Measurements from ENCODE around the gene PLEKHJ1. TPM values are rescaled to one million over a fixed set of nuclear protein-coding genes. Genes with fewer than 3 reads are reported as not detected.

Gene PLEKHJ1
- total and polyA plus RNA-seq, 9 of the 15 experiments (the other 6 are each of a cell fraction or from before 2014, with no cell fraction given): 1.5 to 188 (median 63.9) TPM

GRCh38 chr19:2215281-2215751 is 20.8 kb downstream of the PLEKHJ1 start:
- CTCF ChIA-PET (ENCODE audit: low intra/inter-chr PET ratio): no interaction called here
- intact Hi-C loops (cut with micrococcal nuclease): no loop called here

More at GRCh38 chr19:2215281-2215751, 20.8 kb downstream of the PLEKHJ1 start:
- H3K9me1 ChIP-seq (ENCODE audit: control insufficient read depth, insufficient read depth, low read length): no peaks in the 10 kb centered on the region
- no peak overlapping the region for H3K4me2 ChIP-seq (ENCODE audit: insufficient read depth, low read length)
- TF ChIP-seq RAD21 (CRISPR knock-in tag; conservative IDR thresholded peaks at IDR 0.05 in 1 of 2, IDR thresholded peaks at IDR 0.05 in 1 of 2): no peak
- TF ChIP-seq RBM22 (IDR thresholded peaks at IDR 0.05; ENCODE audit: low read depth, low read length, poor library complexity, severe bottlenecking): peak; percentile 73
- peak; percentile 56 for TF ChIP-seq POLR2G (IDR thresholded peaks at IDR 0.05; ENCODE audit: low read depth, low read length)
- TF ChIP-seq PKNOX1 (IDR thresholded peaks at IDR 0.05): peak; percentile 78
- peak; percentile 10 for TF ChIP-seq NFYB (IDR thresholded peaks at IDR 0.05; ENCODE audit: extremely low read depth, insufficient read length)
- peak; percentile 40; the same call in 2 of the 3 replicates for ATAC-seq
- H4K20me1 ChIP-seq (replicated peaks; ENCODE audit: control insufficient read depth, insufficient read depth, low read length): 0 out of 2 replicates have a peak, but pooled peaks cover 9% of the 10 kb centered on the region
- no peak overlapping the region for H2AFZ ChIP-seq (ENCODE audit: low read depth, low read length)
- H3K4me3 ChIP-seq: no peak overlapping the region
- WGBS (ENCODE audit: insufficient coverage, low coverage, missing lambda C conversion rate): 86% methylated on average over 25 of the region's 31 CpGs
- H3K4me1 ChIP-seq (replicated peaks in 1 of 2; ENCODE audit: control insufficient read depth in 2 of 2, insufficient read depth in 2 of 2, low read length in 2 of 2): peaks cover 0 to 31% of the 10 kb centered on the region in 2 experiments; a peak in 3 of 5 replicates
- H3K9ac ChIP-seq (ENCODE audit: insufficient read depth in 1 of 2, low read depth in 2 of 2, low read length in 2 of 2): no peak overlapping the region
- BruUV-seq (replicated peaks): no TSS peak
- FAIRE-seq: no peak
- peak in 1 of 4 experiments; percentile 52 for DNase-seq (ENCODE audit: extremely low read depth in 1 of 4, low spot score in 3 of 4)
- no peaks in the 10 kb centered on the region for H3K27me3 ChIP-seq (ENCODE audit: control insufficient read depth in 2 of 2, insufficient read depth in 2 of 2, low read length in 2 of 2)
- no peak overlapping the region for H3K27ac ChIP-seq (ENCODE audit: extremely low read depth, low read depth, low read length)
- no peaks in the 10 kb centered on the region for H3K9me3 ChIP-seq (replicated peaks; ENCODE audit: control insufficient read depth, insufficient read depth, low read depth, low read length)
- H3K79me2 ChIP-seq (ENCODE audit: control insufficient read depth, insufficient read depth, low read length): no peaks in the 10 kb centered on the region
- POLR2A ChIA-PET: interaction anchor here (0.6 to 1.2 kb wide), 6 partner anchors 13 to 1367 kb away, joined by 3 to 4 read pairs (median 3); no protein-coding TSS in a partner anchor
- H3K36me3 ChIP-seq (ENCODE audit: control insufficient read depth, insufficient read depth, low read length): peaks cover 95% of the 10 kb centered on the region; the same call in 2 of the 3 replicates
- in situ Hi-C loops (cut with MboI): no loop called here

All from K562 (cell line).